ENCODE data around the gene SLC30A1.

GRCh38 chr1:211525101-211525676, 53.8 kb downstream of the SLC30A1 start:
- no peak for TF ChIP-seq IRF3 (IDR thresholded peaks at IDR 0.05)
- no peak for TF ChIP-seq TCF3 (IDR thresholded peaks at IDR 0.05; ENCODE audit: borderline replicate concordance, insufficient read depth, low read depth, low read length)
- no peak for TF ChIP-seq RBBP5 (conservative IDR thresholded peaks at IDR 0.05)
- no peak for TF ChIP-seq POLR2AphosphoS5 (IDR thresholded peaks at IDR 0.05; ENCODE audit: low read length)
- TF ChIP-seq CHD1 (IDR thresholded peaks at IDR 0.05; ENCODE audit: low read depth, low read length): no peak
- TF ChIP-seq CTCF (IDR thresholded peaks at IDR 0.05 in 2 of 3, conservative IDR thresholded peaks at IDR 0.05 in 1 of 3; ENCODE audit: control insufficient read depth in 2 of 3, extremely low read depth in 1 of 3, insufficient read depth in 1 of 3, low read depth in 3 of 3, low read length in 3 of 3): no peak
- no peak for TF ChIP-seq ATF3 (IDR thresholded peaks at IDR 0.05; ENCODE audit: borderline replicate concordance, extremely low read depth, low read depth, low read length)
